ENCODE results near the gene CLNK.

GRCh38 chr4:10589799-10590198 lies 94.8 kb downstream of the CLNK start:
- TF ChIP-seq, protein P1, sequence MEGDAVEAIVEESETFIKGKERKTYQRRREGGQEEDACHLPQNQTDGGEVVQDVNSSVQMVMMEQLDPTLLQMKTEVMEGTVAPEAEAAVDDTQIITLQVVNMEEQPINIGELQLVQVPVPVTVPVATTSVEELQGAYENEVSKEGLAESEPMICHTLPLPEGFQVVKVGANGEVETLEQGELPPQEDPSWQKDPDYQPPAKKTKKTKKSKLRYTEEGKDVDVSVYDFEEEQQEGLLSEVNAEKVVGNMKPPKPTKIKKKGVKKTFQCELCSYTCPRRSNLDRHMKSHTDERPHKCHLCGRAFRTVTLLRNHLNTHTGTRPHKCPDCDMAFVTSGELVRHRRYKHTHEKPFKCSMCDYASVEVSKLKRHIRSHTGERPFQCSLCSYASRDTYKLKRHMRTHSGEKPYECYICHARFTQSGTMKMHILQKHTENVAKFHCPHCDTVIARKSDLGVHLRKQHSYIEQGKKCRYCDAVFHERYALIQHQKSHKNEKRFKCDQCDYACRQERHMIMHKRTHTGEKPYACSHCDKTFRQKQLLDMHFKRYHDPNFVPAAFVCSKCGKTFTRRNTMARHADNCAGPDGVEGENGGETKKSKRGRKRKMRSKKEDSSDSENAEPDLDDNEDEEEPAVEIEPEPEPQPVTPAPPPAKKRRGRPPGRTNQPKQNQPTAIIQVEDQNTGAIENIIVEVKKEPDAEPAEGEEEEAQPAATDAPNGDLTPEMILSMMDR (conservative IDR thresholded peaks at IDR 0.05; ENCODE audit: low read length) = no peak
- no peak for TF ChIP-seq EZH2phosphoT487 (IDR thresholded peaks at IDR 0.05; ENCODE audit: borderline replicate concordance, low read depth, low read length)

All from OCI-LY7 (cell line).